Effector CD8-positive, alpha-beta T cell (primary cell): Measurements from ENCODE around the gene NKPD1.
A peak's percentile ranks its signal among the peaks of the same experiment; 100 is the strongest.

ENCODE experiments used
- DNase-seq: peaks from one replicate; lab custom pipeline; 2025; lab: John Stamatoyannopoulos, UW

The NKPD1 gene

GRCh38 chr19:45172611-45173208 is 11.9 kb upstream of the NKPD1 start:
- DNase-seq, result no peak

- no peak for DNase-seq
Observed at GRCh38 chr19:45172173-45172572, 11.4 kb upstream of the NKPD1 start.

DNA sequence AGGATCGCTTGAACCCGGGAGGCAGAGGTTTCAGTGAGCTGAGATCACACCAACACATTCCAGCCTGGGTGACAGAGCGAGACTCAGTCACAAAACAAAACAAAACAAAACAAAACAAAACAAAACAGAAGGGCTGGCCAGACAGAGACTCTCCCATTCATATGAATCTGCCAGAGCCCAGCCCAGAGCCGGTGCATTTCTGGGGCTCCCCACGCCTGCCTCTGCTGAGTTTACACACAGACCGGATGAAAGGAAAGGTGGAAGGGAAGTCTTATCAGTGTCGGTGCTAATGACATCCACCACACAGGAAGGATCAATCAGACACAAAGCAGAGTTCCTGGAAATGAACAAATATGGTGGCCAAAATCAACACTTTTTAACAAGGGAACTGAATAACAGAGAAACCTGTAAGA is 10.4 kb upstream of the NKPD1 start:
- DNase-seq, result no peak

- no peak for DNase-seq
Observed at GRCh38 chr19:45170146-45171106, 9.6 kb upstream of the NKPD1 start.

DNA sequence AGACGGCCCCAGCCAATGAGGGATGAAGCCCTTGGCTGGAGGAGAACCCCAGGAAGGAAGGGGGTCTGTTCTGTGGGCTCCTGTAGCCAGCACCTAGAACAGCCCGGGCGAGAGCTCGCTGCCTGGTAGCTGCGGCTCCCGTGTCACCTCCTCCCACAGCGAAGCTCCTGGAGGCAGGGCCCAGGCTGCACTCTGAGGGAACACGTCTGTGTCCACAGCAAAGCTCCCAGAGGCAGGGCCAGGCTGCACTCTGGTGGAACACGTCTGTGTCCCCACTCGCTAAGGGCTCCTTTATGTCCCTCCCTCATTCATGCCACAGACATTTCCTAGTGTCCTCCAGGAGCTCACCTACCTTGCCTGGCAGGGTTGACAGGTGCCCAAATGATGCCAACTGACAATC is 8.8 kb upstream of the NKPD1 start:
- DNase-seq, result no peak

GRCh38 chr19:45168767-45169351 is 8.1 kb upstream of the NKPD1 start:
- no peak for DNase-seq

DNA sequence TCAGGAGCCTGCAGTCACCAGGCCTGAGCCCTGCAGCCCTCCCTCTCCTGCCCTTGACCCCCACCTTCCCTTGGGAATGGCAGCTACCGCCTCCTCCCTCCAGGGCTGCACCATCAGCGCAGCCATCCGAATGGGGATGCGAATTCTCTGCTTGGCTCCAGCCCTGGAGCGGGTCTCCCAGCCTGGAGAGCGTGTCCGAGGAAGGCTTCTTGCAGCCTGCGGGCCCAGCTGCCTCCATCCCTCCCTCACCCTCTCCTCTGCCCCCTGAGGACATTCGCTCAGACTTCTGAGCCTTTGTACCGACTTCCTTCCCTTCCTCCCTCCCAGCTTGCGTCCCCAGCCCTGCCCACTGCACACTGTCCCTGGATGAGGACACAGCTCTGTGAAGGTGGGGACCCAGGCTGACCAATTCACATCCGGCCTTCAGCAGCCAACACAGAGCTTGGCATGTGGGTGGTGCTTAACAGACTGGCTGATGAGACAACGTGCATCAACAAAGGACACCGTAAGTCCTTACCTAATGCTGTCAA is 6.0 kb upstream of the NKPD1 start:
- no peak for DNase-seq

GRCh38 chr19:45164577-45165335 is 4.0 kb upstream of the NKPD1 start:
- DNase-seq, result peak; percentile 18

DNA sequence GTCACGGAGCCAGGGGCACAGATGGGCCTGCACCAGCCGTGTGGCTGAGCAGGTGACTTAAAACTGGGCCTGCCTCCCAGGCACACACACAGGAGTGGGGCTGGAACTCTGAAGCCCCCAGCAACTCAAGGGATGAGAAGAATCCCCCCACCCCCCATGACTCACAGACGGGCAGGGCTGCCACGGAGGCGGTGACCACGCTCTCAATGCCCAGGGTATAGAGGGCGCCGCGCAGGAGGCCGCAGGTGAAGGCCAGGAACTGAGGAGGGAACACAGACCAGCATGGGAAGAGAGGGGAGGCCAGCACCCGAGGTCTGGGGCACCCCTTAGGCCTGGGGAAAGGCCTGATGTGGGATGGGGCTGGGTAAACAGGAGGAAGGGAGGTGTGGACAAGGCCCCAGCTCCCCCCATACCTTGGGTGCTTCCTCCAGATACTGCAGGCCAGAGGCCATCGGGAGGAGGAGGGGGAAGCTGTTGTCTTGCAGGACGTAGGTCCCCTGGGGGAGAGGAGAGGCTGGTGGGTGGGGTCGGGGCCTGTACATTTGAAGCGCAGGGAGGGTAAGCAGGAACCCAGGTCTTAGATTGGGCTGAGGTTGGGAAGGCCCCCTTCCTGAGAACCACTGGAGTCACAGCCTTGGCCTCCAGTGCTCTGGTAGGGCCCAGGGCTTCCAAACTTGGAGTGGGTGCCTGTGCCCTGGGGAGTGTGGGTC is 3.1 kb upstream of the NKPD1 start:
- DNase-seq, result no peak

- DNase-seq, result no peak
Observed at GRCh38 chr19:45163156-45163555, 2.4 kb upstream of the NKPD1 start.

GRCh38 chr19:45162608-45163143 is 1.9 kb upstream of the NKPD1 start:
- no peak for DNase-seq

- no peak for DNase-seq
Observed at GRCh38 chr19:45161738-45162607, 1.2 kb upstream of the NKPD1 start.

- DNase-seq, result no peak
Observed at GRCh38 chr19:45159971-45160324, 834 bp downstream of the NKPD1 start.

GRCh38 chr19:45159210-45159970 is 1.4 kb downstream of the NKPD1 start:
- DNase-seq, result no peak

- DNase-seq, result no peak
Observed at GRCh38 chr19:45158503-45159209, 2.1 kb downstream of the NKPD1 start.

- no peak for DNase-seq
Observed at GRCh38 chr19:45156751-45157150, 4.0 kb downstream of the NKPD1 start.

GRCh38 chr19:45156011-45156630 is 4.7 kb downstream of the NKPD1 start:
- DNase-seq, result no peak
